HG02642 (cell line): Measurements from ENCODE around the gene PRR11.
"Not testable (repeated sequence)": the region's sequence is repeated elsewhere in the genome, so short reads cannot be mapped to it uniquely, and the experiment has no call there.

Source experiments
- ATAC-seq: cut with Tn5 transposase; IDR thresholded peaks from one replicate; pipeline ENCODE4 v1.9.1; 2021; ENCODE audit warnings: mild to moderate bottlenecking; ENCODE audit not compliant: unreplicated experiment, poor library complexity

The PRR11 gene

DNA sequence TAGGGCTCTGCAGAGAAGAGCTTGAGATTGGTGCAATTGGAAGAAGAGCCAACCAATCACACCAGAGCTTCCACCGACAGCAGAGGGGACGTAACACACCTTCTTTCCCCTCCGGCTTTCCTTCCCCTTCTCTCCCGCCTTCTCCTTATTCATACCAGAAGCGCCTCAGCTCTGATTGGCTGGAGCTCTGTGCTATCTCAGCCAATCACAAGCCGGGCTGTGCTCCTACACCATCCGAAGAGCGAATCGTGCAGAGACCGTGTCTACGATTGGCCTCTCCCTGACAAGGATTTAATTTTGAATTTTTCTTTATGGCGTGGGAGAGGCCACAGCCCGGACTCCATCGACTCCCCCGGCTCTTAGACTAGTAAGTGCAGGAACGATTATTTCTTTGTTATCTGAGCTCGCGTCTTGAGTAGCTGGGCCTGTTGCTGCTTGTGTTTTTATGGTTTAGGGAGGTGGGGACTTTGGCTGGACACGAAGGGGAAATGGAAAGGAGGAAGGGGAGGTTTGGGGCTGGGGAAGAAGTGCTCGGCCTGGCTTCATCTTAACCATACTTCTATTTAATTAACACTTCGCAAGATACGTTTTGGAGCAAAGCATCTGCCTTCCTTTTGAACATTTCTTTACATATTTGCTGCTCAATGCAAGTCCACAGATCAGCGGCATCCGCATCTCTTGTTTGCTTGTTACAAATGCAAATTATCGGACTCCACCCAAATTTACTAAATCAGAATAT lies at the start of gene PRR11:
Gene PRR11 (plus strand): TSS at position 308 of the 739 bp plus-strand sequence. CDS start 14,007 bp downstream, outside the sequence.
- peak; percentile 91 for ATAC-seq

DNA sequence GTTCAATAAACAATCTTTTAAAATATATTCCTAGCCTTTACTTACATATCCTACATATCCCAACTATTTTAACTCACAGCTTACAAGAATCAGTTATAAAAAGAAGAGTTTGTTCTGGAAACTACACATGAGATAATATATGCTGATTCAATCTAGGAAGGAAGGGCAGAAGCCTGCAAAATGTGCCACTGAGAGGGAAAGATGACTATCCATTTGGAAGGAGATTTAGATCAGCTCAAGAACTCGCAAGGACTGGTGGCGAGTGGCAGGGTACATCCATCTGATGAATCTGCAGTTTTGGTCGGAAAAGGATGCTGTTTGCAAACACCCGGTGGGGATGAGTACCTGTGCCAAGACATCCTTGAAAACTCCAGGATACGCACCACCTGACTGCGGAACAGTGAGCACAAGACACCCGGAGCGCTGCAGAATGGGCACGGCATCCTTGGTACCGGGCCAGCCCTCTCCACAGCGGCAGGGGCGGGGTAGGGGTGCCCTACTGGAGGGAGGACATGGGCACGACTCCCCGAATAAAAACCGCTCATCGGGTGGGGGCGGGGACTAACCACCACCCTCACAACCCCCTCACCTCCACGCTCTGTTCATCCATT lies 49.6 kb upstream of the PRR11 start:
- peak; percentile 33 for ATAC-seq

DNA sequence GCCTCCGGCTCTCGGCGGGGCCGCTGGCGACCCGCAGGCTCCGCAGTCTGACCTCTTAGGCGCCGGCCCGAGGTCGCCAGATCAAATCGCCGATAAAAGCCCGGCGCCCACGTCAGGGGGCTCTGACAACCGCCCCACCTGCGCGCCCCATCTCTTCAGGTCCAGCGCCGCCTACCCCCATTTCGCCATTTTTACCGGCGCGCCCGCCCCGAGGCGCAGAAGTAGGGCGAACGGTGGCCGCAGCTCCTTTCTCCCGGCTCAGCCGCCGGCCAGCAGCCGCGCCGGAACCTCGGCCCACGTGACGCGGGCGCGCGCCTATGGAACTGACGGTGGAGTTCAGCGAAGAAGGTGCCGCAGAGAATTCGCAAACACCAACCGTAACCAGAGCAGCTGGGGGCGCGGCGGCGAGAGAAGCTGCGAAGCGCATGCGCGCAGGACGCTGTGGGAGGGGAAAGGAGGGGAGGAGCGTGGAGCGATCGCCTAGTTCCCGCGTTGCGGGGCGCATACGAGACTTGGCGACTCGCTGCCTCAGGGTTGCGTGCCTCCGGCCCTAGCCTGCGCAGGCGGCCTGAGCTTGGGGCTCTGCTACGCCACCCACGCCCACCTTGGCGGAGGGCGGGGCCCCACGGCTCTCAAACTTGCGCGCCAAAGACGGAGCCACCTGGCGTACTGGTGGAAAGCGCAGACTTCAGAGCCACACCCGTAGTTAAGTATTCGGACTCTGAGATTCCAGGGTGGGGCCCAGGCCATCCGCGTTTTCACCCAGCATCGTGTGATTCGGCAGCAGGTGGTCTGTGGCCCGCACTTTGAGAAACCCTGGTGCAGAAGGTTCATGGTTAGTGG lies 48.9 kb upstream of the PRR11 start, which contains the start of gene TRIM37:
Gene TRIM37 (minus strand): TSS at position 418 of the 843 bp plus-strand sequence. CDS start 419 bp downstream, outside the sequence.
- ATAC-seq: peak; percentile 95

GRCh38 chr17:59107306-59107670 lies 48.3 kb upstream of the PRR11 start:
- no peak for ATAC-seq

DNA sequence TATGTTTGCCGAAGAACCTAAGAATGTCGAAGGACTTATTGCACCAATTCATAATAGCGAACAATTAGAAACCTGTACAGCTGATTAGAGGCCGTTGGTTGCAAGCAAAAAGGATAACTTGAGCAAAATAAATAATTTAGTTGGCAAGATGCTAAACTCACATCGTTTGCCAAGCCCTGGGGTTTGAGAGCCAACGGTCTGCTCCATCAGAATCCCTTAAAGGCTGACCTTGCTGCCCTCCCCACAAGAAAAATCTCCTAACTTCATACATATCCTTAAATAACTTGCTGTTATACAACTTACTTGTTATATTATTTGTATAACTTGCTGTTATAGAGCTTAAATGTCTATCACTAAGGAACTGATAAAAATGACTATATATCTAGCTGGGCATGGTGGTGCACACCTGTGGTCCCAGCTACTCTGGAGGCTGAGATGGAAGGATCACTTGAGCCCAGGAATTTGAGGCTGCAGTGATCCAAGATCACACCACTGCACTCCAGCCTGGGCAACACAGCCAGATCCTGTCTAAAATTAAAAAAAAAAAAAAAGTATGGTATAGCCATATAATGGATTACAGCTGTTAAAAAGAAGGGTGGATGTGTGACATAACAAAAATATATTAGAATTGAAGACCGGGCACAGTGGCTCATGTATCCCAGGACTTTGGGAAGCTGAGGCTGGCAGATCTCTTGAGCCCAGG lies 47.0 kb upstream of the PRR11 start:
- no peak for ATAC-seq

- ATAC-seq: no peak
These were observed 44.6 kb upstream of the PRR11 start for GRCh38 chr17:59110973-59111372.

- no peak for ATAC-seq
These were observed 44.0 kb upstream of the PRR11 start for GRCh38 chr17:59111539-59111938.

DNA sequence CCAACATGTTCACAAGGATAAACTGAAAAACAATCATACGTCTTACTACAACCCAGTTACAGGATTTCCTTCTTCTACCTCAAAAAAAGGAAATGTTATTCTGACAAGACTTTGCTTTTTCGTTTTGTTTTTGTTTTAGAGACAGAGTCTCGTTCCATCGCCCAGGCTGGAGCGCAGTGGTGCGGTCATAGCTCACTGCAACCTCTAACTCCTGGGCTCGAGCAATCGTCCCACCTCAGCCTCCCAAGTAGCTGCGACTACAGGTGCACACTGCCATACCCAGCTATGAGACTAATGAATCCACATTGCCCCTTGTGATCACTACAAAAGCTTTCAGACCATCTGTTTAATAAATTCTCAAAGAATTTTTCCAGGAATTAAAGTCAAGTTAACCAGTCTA lies 40.1 kb upstream of the PRR11 start:
- ATAC-seq: no peak

DNA sequence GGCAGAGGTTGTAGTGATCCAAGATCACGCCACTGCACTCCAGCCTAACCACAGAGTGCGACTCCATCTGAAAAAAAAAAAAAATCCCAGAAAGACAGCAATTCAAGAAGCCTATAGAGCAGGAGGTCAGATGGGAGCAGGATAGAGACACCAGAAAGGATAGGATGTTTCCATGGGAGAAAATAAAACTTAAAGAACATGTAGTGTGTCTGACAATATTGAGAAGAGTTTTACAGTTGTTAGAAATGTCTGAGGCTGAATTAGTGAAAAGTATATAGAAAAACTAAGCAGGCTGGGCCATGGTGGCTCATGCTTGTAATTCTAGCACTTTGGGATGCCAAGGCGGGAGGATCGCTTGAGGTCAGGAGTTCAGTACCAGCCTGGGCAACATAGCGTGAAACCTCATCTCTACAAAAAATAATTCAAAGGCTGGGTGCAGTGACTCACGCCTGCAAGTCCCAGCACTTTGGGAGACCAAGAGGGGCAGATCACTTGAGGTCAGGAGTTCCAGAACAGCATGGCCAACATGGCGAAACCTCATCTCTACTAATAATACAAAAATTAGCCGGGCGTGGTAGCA lies 33.6 kb upstream of the PRR11 start:
- no peak for ATAC-seq

DNA sequence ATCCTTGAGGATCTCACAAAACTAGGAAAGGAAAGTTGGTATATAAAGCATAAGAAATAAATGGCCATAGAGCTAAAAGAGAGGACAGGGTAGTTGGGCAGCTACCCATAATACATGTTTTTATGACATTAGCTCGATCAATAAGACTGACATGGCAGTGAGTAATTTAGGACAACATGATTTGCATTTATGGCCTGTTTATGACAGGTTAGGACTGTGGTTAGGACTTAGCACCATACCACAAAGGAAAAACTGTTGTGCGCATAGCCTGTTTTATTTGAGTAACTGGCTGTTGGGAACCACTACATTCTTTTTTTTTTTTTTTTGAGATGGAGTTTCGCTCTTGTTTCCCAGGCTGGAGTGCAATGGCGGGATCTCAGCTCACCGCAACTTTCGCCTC lies 30.9 kb upstream of the PRR11 start:
- no peak for ATAC-seq

- ATAC-seq: no peak
These were observed 28.6 kb upstream of the PRR11 start for GRCh38 chr17:59126809-59127417.

GRCh38 chr17:59129814-59130213 lies 25.7 kb upstream of the PRR11 start:
- no peak for ATAC-seq

GRCh38 chr17:59131131-59131530 lies 24.4 kb upstream of the PRR11 start:
- ATAC-seq: no peak

GRCh38 chr17:59138339-59138738 lies 17.2 kb upstream of the PRR11 start:
- not testable (repeated sequence) for ATAC-seq

DNA sequence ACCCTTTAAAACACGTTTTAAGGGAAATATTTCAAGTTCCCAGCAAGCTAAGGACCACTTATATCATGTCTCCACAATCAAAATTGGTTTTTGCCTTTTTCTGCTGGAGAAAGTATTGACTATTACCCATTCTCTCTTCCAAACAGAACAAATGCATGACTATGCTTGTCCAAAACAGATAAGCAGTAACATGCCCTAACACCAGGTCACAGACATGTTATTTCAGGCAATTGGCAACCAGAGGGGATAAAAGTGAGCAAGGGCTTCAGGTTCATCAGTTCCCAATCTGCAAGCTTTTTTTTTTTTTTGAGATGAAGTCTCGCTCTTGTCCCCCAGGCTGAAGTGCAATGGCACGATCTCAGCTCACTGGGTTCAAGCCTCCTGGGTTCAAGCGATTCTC lies 15.6 kb upstream of the PRR11 start:
- no peak for ATAC-seq

- no peak for ATAC-seq
These were observed 13.7 kb upstream of the PRR11 start for GRCh38 chr17:59141860-59142259.

DNA sequence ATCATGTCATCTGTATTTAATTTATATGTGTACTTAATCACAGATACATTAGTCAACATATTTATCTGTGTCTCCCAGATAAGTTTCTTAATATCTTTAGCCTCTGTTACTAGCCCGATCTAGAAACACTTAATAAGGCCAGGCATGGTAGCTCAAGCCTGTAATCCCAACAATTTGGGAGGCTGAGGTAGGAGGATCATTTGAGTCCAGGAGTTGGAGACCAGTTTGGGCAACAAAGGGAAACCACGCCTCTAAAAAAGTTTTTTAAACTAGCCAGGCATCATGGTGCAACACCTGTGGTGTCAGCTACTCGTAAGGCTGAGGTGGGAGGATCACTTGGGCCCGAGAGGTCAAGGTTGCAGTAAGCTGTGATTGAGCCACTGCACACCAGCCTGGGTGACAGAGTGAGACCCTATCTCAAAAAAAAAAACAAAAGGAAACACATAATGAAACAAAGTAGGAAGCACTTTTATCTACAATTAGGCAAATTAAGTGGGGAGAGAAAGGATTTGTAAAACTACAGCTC lies 9.9 kb upstream of the PRR11 start:
- no peak for ATAC-seq

GRCh38 chr17:59149051-59149450 lies 6.5 kb upstream of the PRR11 start:
- no peak for ATAC-seq

DNA sequence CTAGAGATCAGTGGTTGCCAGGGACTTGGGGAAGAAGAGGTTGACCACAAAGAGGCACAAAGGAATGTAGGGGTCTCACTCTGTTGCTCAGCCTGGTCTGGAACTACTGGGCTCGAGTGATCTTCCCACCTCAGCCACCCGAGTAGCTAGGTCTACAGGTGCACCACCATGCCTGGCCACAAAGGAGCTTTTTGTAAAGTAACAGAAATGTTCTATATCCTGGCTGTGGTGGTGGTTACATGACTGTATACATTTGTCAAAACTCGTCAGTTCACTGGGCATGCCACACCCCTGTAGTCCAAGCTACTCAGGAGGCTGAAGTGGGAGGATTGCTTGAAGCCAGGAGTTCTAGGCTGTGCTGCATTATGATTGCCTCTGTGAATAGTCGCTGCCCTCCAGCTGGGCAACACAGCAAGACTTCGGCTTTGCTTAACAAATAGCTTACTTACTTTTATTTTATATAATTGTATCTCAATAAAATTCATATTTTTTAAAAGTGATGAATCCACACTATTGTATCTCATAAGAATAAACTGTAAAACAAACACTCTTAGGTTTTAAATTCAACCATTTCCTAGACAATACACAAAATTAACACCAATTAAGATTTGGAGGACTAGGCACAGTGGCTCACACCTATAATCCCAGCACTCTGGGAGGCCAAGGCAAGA lies 5.6 kb upstream of the PRR11 start:
- no peak for ATAC-seq
